Measurements from ENCODE around the gene REPIN1. TPM values are rescaled to one million over a fixed set of nuclear protein-coding genes. Genes with fewer than 3 reads are reported as not detected.
A peak's percentile ranks its signal among the peaks of the same experiment; 100 is the strongest.

The REPIN1 gene
- total and polyA plus RNA-seq, 9 of the 15 experiments (the other 6 are each of a cell fraction or from before 2014, with no cell fraction given): 8.1 to 283 (median 94.3) TPM

DNA sequence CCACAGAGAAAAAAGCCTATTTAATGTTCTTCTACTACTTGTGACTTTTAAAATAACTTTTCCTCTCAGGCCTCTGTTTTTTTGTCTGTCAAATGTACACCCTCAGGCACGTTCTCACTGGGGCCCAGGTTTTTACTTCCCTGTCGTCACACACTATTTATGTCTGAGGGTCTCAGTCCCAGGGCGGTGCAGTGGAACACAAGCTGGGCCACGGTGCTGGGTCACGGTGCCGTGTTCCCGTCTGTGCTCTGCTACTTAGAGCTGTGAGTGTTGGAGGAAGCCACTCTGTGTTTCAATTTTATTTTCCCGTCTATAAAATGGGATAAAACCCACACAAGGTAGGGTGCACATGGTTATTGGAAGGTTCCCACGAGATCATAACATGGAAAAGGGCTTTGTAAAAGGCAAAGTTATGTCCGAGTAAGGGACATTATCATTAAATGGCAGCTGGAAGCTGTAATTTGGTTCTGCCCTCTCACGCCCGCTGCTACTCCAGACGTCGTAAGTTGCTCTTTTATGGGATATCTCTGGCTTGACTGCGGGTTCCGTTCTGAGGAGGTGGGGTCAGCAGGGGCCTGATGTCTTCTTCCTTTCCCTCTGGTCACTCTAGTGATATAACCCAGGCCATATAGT lies 35.7 kb downstream of the REPIN1 start (continued):
- TF ChIP-seq ZSCAN32 (CRISPR knock-in tag; IDR thresholded peaks at IDR 0.05) (no peak), STAT5A (IDR thresholded peaks at IDR 0.05; ENCODE audit: borderline replicate concordance, low read length) (no peak; the same call in 1 of the 2 replicates), KDM1A (IDR thresholded peaks at IDR 0.05) (no peak), NR4A1 (CRISPR knock-in tag; IDR thresholded peaks at IDR 0.05) (no peak), NR4A1 (tag; IDR thresholded peaks at IDR 0.05) (peak; percentile 23; the same call in 1 of the 2 replicates), RBM14 (IDR thresholded peaks at IDR 0.05; ENCODE audit: borderline replicate concordance, insufficient read depth, low read depth, low read length) (no peak), ZNF785 (CRISPR knock-in tag; IDR thresholded peaks at IDR 0.05) (no peak), KDM2B (CRISPR knock-in tag; IDR thresholded peaks at IDR 0.05) (no peak), SMARCE1 (IDR thresholded peaks at IDR 0.05) (no peak), TEAD4 (IDR thresholded peaks at IDR 0.05; ENCODE audit: low read length) (peak; percentile 38; the same call in 1 of the 2 replicates), TEAD4 (CRISPR knock-in tag; IDR thresholded peaks at IDR 0.05; ENCODE audit: borderline replicate concordance) (no peak), FOXK2 (conservative IDR thresholded peaks at IDR 0.05 in 1 of 2, IDR thresholded peaks at IDR 0.05 in 1 of 2; ENCODE audit: low read depth in 2 of 2) (no peak), CHD2 (IDR thresholded peaks at IDR 0.05; ENCODE audit: low read depth, low read length) (no peak), FOS (IDR thresholded peaks at IDR 0.05; ENCODE audit: extremely low read depth, insufficient read length) (no peak), DMBX1 (CRISPR knock-in tag; IDR thresholded peaks at IDR 0.05; ENCODE audit: borderline replicate concordance) (no peak), ZNF507 (tag; conservative IDR thresholded peaks at IDR 0.05) (no peak), NFATC3 (IDR thresholded peaks at IDR 0.05) (no peak), CBX5 (IDR thresholded peaks at IDR 0.05; ENCODE audit: borderline replicate concordance, low read depth) (no peak), PHB2 (IDR thresholded peaks at IDR 0.05; ENCODE audit: low read depth) (no peak), EWSR1 (IDR thresholded peaks at IDR 0.05; ENCODE audit: borderline replicate concordance, low read depth, partially characterized antibody) (no peak)
- TF ChIP-seq, protein P1, sequence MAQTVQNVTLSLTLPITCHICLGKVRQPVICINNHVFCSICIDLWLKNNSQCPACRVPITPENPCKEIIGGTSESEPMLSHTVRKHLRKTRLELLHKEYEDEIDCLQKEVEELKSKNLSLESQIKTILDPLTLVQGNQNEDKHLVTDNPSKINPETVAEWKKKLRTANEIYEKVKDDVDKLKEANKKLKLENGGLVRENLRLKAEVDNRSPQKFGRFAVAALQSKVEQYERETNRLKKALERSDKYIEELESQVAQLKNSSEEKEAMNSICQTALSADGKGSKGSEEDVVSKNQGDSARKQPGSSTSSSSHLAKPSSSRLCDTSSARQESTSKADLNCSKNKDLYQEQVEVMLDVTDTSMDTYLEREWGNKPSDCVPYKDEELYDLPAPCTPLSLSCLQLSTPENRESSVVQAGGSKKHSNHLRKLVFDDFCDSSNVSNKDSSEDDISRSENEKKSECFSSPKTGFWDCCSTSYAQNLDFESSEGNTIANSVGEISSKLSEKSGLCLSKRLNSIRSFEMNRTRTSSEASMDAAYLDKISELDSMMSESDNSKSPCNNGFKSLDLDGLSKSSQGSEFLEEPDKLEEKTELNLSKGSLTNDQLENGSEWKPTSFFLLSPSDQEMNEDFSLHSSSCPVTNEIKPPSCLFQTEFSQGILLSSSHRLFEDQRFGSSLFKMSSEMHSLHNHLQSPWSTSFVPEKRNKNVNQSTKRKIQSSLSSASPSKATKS (CRISPR knock-in tag; IDR thresholded peaks at IDR 0.05): no peak
- TF ChIP-seq, protein P2, sequence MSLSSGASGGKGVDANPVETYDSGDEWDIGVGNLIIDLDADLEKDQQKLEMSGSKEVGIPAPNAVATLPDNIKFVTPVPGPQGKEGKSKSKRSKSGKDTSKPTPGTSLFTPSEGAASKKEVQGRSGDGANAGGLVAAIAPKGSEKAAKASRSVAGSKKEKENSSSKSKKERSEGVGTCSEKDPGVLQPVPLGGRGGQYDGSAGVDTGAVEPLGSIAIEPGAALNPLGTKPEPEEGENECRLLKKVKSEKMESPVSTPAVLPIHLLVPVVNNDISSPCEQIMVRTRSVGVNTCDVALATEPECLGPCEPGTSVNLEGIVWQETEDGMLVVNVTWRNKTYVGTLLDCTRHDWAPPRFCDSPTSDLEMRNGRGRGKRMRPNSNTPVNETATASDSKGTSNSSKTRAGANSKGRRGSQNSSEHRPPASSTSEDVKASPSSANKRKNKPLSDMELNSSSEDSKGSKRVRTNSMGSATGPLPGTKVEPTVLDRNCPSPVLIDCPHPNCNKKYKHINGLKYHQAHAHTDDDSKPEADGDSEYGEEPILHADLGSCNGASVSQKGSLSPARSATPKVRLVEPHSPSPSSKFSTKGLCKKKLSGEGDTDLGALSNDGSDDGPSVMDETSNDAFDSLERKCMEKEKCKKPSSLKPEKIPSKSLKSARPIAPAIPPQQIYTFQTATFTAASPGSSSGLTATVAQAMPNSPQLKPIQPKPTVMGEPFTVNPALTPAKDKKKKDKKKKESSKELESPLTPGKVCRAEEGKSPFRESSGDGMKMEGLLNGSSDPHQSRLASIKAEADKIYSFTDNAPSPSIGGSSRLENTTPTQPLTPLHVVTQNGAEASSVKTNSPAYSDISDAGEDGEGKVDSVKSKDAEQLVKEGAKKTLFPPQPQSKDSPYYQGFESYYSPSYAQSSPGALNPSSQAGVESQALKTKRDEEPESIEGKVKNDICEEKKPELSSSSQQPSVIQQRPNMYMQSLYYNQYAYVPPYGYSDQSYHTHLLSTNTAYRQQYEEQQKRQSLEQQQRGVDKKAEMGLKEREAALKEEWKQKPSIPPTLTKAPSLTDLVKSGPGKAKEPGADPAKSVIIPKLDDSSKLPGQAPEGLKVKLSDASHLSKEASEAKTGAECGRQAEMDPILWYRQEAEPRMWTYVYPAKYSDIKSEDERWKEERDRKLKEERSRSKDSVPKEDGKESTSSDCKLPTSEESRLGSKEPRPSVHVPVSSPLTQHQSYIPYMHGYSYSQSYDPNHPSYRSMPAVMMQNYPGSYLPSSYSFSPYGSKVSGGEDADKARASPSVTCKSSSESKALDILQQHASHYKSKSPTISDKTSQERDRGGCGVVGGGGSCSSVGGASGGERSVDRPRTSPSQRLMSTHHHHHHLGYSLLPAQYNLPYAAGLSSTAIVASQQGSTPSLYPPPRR (CRISPR knock-in tag; IDR thresholded peaks at IDR 0.05; ENCODE audit: borderline replicate concordance): no peak
- TF ChIP-seq, protein P3, sequence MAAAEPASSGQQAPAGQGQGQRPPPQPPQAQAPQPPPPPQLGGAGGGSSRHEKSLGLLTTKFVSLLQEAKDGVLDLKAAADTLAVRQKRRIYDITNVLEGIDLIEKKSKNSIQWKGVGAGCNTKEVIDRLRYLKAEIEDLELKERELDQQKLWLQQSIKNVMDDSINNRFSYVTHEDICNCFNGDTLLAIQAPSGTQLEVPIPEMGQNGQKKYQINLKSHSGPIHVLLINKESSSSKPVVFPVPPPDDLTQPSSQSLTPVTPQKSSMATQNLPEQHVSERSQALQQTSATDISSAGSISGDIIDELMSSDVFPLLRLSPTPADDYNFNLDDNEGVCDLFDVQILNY (CRISPR knock-in tag; IDR thresholded peaks at IDR 0.05): no peak

All from K562 (cell line).